T-helper 2 cell (primary cell): ENCODE measurements around the gene SHISA2.

Experiments used
- DNase-seq, 5 experiments: peaks; one replicate each; pipeline versions ENCODE4 v3.0.0 to v3.0.0-alpha.2; 2012 to 2022

The SHISA2 gene

DNA sequence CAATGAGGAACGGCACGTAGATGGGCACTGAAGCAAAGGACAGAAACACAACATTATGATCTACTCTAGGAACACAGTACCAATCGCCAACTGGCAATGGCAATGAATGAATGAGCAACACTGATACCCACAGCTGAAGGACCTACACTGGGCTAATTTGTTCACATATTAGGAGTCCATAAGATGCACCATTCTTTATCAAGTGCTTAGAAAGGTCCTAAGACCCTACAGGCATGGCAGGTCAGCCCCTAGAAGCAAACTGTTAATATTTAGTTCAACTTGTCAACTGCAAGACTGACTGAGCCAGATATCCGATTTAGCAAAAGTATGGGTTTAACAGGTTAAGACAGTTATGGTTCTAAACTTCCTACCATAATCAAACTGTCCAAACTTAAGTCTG is 4.8 kb downstream of the SHISA2 start:
- no peak for DNase-seq

DNA sequence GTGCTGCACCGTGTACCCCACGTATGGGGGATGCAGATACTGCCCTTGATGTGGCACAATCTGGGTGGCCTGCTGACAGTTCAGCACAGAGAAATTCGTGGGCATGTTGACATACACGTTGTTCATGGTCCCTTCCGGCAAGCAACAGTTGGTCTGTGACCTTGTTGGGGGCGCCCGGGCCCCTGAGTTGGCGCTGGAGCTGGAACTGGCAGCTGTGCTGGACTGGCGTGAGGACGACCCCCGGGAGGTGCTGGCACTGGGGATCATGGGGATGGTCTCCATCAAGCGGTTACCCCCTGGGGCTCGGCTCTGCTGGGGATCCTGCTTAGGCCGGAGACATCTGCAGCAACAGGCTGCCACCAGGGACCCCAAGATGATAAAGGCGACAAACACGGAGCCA is 5.2 kb downstream of the SHISA2 start:
- DNase-seq: no peak

DNA sequence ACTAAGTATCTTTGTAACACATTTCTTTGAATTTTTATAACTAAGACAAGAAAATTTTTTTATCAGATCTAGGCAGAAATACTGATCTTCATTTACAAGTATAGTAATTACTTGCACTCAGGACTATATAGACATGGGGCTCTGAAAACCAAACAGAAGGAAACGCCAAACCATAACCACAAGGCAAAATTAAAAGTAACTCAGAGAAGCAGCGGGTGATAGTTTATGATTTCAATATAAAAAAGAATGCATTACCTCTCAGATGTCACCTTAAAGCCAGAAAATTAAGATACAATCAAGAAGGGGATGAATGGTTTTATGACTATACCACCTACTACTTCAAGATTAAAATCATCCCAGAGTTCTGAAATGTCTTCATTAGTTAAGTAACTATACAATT is 6.7 kb downstream of the SHISA2 start:
- DNase-seq: peak in 1 of 5 experiments; percentile 70

DNA sequence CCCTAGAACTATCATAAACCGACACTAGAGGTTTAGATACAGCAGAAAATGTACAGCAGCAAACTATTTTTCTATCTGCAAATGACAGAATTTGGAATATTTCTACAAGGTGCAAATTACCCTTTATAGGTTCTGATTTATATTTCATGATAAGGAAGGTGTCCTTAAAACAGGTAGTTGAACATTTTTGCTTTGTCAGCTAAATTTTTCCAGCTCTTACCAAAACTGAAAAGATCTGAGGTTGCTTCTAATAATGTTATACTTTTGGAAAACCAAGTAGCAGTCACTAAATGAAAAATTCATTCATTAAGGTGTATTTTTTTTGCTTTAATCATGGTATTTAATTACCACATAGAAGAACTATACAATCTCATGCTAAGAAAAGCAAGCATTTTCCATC is 9.0 kb downstream of the SHISA2 start:
- no peak for DNase-seq

DNA sequence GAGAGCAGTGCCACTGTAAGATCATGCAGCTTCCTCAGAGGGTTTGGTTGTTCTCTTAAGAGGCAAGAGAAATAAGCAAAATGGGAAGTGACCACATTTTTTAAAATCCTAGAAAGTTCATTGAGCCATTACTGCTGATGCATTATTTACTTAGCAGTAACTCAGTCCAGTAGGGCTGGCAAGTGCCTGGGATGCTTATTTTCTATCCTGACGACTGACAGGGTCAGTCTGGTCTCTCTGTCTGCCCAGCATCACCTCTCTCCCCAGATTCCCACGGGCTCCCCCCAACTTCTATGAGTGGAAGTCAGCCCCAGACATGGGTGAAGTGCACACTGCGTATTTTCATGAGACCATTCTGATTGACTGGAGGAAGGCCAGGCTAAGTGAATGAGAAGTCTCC is 10.4 kb downstream of the SHISA2 start:
- no peak for DNase-seq

DNA sequence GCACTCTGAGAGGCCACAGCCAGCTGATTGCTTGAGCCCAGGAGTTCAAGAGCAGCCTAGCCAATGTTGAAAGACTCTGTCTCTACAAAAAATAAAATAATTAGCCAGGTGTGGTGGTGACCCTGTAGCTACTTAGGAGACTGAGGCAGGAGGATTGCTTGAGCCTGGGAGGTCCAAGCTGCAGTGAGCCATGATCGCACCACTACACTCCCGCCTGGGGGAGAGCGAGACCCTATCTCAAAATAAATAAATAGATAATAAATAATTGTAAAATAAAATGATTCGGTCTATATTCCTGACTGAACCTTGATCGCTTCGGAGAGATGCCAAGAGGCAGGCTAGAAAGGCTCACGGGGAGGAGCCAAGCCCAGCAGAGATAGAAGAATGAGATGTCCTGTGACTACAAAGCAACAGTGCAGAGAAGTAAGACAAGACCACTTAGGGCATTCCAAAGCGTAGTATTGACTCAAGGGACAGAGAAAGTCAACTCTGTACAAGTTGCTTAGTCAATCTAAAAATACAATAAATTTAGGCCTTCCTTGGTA is 12.8 kb downstream of the SHISA2 start:
- no peak for DNase-seq

DNA sequence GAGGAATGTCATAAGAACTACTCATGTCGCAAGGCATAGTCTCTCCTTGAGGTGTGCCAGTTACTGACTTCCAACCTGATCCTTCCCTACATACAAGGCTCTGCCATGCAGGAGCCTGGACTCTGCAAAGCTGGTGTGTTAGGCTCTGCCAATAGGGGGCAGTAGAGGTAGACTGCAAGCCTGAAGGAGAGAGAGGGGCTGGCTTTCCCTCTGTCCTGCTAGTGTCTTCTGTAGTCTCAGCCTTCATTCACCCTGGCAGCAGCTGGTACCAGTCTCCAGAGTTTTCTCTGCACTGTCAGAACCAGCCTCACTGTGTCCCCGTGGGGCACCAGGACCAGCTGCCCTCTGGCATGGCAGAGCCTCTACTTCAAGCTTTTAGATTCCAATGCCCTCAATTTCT is 14.5 kb downstream of the SHISA2 start:
- DNase-seq: peak in 1 of 5 experiments; percentile 19

DNA sequence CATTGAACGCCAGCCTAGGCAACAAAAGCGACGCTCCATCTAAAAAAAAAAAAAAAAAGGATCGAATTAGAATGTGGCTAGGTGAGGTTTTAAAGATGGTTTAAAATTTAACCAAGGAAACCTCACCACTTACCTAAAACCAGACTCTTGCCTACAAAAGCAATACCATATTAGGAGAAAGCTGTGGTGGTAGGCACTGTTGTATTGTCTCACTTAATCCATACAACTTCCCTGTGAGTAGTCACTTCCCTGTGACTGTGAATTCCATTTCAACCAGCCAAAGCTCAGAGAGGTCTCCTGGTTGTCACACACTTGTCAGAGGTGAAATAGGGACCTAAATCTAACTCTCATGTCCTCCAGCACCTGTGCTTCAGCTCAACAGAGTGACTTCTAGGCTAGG is 15.4 kb downstream of the SHISA2 start:
- DNase-seq: no peak

DNA sequence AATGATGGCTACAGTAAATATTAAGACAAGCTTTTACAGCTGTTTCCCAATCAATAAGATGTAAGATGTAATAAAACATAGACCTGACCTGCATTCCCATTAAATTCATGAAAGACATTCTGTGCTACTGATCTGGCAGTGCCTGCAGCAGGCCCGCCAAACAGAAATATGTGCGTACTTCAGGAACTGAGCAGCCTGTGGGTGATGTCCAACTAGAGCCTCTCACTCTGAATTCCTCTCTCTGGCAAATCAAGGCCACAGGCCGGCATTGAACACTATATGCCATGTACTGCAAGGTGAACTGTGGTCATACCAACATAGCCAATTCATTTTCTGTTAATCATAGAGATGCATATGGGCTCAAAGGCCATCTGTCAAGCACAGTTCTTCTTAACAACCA is 17.8 kb downstream of the SHISA2 start:
- DNase-seq: no peak

DNA sequence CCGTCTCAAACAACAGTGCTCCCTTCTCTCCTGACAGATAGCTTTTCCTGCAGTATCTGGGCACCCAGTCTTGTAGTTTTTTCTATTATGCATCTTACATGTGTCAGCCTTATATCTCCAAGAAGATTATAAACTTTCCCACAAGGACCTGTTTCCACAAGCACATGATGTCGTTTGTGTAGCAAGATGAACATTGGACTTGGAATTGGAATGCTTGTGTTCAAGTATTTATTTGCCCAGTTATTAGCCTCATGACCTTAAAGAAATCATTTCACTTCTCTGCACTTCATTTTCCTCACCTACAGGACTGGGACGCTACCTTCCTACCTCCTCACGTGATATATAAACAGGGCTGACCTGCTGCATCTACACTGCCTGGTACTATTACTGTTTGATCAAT is 21.5 kb downstream of the SHISA2 start:
- no peak for DNase-seq

DNA sequence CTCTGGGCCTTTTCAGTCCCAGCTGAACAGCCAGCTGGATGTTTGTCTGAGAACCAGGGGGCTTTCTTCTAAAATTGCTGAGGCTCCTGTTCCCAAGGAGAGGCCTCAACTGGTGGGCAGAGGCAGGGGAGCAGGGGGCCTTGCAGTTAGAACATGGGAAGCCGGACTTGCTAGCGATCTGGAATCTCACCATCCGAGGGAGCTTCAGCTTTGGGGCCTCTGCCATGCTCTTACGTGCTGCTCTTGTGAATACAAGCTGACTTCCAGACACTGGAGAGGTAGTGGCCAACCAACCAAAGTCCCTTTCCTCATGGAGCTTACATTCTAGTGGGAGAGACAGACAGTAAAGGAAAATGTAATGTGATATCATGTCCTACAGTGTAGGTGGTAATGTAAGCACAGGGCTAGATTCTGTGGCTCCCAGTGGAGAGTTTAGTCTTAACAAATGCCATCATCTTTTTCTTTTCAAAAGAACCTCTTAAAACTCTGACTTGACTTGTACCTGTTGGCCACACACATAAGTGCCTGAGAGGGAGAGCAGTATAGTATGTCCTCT is 22.2 kb downstream of the SHISA2 start:
- no peak for DNase-seq

DNA sequence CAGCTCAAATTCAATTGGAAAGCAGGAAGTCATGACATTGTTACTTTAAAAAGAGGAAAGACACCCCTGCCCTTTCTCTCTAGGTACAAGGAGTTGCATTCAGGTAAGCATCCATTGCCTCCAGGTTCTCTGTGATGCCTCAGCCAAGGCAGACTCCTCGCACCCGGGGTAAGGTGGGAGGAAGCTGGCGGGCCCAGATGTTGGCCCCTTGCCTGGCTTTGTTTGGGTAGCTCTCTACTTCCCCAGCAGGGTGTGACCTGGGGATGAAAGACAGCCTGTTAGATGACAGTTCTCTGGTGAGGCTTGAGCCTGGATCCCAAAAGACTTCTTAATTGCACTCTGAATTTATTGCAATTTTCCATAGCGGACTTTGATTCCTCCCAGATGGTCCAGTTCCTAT is 25.6 kb downstream of the SHISA2 start:
- no peak for DNase-seq

DNA sequence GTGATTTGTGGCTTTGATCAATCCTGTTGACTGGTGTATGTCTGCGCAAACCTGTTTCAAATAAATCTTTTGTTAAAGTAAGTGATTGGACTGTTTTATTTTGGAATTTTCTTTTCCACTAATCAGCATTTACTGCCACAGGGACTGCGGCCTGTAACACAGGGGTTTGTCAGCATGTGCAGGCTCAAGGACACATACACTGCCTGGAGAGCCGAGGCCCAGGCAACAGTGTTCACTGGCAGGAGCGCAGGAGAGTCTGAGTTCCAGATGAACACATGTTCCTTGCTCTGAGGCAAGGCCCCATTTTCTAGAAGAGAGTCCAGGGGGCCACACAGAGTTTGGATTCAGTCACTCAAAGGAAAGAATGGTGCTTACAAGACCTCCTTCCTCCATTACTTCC is 26.0 kb downstream of the SHISA2 start:
- no peak for DNase-seq

DNA sequence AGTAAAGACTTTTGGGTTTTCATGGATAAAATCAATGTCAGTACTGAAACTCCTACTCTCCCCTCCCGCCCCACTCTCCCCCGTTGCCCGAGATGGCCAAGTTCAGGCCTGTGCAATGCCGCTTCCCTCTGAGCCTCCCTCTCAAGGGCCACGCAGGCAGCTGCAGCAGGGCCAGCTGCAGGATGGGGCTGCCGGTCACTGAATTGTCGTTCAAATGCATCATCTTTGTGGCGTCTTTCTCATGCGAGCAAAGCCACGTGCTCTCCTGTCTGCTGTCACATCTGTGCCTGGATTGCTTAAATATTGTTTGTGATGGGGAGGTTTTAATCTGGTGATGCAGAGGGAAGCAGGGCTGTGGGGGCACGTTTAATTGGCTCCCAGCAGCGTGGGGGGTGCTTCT is 26.6 kb downstream of the SHISA2 start:
- DNase-seq: no peak

DNA sequence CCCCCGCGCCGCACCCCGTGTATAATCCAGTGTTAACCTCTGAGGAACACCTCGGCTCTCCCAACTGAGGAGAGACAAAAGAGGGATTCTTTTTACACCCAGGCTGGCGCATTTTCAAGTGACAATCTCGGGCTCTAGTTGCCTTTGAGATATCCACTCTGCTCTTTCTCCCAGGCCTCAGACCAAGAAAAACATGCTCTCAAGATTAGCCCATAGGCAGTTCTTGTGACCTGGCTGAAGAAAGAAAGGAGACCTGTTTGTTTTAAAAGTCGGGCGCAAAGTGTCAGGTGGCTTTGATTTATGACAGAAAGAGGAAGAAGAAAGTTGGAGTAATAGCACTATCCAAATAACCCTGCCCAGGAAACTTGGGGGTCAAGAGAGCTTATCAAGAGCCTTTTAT is 27.3 kb downstream of the SHISA2 start:
- no peak for DNase-seq

DNA sequence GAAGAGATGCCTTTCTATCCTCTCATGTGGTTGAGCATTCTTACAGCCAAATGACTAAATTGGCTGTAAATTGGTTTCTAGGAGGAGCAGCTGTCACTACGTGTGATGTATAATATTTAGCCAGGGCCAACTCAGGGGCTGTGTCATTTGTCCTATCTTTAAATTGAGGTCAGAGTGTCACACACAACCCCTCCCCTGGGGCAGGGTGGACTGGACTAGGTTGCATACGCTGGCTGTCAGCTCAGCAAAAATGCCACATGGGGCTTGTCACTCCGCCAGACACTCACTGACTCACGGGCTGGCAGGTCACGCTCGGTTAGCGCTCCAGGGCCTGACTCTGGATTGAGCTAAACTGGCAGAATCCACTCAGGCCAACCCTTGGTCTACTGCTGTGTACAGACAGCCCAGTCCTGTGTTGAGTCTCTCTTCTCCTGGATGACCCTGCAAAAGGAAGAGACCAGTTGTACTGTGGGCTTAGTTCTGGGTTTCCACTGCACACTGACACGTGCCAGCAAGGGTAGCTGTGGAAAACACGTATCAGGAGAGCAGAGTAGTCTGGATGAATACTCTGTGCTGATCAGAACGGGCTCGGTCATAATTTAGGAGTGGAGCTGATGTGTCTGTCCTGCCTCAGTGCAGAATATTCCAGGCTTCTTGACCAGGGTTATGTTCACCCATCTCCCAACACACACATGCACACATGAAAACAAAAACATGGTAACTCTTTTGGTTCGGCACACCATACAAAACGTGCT is 29.1 kb downstream of the SHISA2 start:
- DNase-seq: no peak

DNA sequence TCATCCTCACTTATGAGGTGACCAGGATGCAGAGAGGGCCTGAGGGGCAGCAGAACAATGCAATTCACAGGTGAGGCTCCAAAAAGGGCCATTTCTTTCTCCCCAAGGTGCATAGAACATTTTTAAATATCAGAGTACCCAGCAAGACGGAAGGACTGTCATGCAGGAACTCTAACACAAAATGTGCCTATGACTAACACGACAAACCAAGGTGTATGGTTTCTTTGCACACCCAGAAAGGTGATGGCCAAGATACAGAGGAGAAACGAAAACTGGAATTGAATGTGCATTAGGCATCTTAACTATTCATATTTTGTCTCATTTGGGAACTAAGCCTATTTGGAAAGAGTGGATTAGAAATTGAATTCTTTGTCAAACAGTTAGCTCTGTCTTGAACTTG is 29.9 kb downstream of the SHISA2 start:
- no peak for DNase-seq

DNA sequence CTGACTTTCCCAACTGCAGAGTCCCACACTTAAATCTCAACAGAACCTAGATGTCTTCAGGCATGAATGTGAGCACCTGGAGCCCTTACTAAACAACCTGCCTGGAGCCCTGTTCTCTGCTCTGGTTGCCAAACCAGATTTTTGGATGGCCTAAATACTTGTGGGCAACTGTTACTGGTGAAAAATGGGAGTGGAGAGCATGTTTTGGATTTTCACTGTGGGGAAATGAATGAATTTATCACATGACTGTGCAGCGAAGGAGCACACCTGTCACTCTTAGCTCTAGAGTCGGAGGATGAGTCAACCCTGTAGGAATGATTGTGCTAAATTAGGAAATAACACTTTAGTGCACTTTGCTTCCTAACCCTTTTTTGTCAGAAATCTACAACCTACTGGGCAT is 30.3 kb downstream of the SHISA2 start:
- no peak for DNase-seq

DNA sequence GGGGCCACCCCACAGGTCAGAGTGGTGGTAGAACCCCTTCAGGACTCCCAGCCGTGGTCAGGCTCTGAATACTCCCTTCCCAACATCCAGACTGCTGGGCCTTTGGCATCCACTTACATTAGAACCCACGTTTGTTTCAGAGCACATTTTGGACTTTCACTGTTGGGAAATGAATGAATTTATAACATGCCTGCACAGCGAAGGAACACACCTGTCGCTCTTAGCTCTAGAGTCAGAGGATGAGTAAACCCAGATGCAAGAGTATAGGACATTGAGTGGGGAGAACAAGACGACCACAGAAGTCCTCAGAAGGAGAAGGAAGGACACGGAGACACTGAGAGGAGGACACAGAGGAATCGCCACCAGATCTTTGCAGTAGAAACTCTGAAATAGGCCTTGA is 30.9 kb downstream of the SHISA2 start:
- DNase-seq: no peak

DNA sequence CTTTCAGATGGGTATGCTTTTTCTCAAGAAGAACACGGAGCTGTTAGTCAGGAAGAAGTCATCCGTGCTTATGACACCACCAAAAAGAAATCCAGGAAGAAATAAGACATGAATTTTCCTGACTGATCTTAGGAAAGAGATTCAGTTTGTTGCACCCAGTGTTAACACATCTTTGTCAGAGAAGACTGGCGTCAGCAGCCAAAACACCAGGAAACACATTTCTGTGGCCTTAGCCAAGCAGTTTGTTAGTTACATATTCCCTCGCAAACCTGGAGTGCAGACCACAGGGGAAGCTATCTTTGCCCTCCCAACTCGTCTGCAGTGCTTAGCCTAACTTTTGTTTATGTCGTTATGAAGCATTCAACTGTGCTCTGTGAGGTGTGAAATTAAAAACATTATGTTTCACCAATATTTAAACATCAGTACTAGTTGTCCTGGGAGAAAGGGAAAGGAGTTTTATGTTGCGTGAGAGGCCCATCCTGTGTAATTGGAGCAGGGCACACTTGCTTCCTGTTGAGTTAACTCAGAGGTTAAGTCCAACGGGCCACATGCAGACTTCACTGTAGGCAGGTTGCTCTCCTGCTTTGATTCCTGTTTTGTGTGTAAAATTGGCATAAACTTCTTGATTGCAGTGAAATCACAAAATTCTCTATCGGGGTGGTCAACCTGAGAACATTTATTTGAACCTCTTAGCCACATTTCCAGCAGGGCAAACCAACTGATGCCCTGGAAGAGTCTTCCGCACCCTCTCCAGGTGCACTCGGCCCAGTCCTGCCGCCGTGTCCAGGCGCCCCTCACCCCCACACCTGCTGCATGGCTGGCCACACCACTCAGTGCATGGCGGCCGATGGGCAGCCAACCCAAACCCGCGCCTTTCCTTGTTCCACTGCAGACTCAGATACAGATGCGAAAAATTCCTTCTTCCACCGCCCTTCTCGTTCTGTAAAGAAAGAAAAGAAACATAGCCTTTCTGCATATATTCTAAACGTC is 31.6 kb downstream of the SHISA2 start:
- no peak for DNase-seq

DNA sequence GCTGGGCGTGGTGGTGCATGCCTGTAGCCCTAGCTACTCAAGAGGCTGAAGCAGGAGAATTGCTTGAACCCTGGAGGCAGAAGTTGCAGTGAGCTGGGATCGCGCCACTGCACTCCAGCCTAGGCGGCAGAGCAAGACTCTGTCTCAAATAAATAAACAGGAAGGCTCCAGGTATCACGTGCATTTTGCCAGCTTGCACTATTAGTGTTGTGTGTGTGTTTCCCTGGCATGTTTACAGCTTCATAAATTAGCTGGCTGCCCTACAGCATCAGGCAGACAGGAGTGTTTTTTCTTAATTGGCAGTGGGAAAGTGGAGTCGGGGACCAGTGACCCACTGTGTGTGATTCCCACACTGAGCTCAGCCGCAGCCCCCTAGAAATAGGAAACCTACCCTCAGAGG is 32.6 kb downstream of the SHISA2 start:
- no peak for DNase-seq

DNA sequence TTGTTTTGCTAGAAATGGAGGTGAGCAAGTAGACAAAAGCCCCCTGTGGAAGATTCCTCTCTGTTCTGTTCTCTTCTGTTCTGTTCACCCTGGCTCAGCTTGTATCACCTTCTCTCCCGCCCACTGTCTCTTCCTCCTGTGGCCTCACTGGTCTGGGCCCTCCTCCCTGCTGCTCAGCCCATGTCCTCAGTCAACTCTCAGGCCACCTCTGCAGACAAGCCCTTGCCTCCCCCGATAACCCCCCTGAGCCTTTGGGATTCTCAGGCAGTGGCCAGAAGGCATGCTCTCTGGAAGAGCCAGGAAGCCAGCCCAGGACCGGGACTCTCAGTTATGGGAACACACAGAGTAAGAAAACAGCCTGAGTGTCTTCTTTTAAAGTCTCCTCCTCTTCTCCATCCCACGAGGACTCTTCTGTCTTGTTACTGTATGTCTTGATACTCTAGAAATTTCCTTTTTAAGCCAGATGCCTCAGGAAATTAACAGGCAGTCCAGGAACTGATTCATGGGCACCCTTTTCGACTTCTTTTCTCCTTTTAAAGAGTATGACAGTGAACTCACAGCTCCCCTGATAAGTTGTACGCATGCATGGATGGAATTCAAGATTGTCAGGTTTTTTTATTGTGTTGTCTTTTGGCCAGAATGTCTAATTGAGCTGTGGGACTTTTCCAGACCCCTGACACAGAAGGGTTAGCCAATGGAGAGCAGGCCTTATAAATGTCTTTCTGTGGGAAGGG is 33.7 kb downstream of the SHISA2 start:
- no peak for DNase-seq
